ENCODE measurements around the gene PTPRT.

GRCh38 chr20:42430598-42430997, 759.1 kb downstream of the PTPRT start:
- TF ChIP-seq, protein P1, sequence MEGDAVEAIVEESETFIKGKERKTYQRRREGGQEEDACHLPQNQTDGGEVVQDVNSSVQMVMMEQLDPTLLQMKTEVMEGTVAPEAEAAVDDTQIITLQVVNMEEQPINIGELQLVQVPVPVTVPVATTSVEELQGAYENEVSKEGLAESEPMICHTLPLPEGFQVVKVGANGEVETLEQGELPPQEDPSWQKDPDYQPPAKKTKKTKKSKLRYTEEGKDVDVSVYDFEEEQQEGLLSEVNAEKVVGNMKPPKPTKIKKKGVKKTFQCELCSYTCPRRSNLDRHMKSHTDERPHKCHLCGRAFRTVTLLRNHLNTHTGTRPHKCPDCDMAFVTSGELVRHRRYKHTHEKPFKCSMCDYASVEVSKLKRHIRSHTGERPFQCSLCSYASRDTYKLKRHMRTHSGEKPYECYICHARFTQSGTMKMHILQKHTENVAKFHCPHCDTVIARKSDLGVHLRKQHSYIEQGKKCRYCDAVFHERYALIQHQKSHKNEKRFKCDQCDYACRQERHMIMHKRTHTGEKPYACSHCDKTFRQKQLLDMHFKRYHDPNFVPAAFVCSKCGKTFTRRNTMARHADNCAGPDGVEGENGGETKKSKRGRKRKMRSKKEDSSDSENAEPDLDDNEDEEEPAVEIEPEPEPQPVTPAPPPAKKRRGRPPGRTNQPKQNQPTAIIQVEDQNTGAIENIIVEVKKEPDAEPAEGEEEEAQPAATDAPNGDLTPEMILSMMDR (IDR thresholded peaks at IDR 0.05) = no peak
- TF ChIP-seq SMC3 (IDR thresholded peaks at IDR 0.05; ENCODE audit: low read depth, low read length) (no peak), EP300 (IDR thresholded peaks at IDR 0.05; ENCODE audit: borderline replicate concordance in 1 of 2, low read depth in 1 of 2, low read length in 1 of 2) (no peak), TEAD4 (IDR thresholded peaks at IDR 0.05; ENCODE audit: borderline replicate concordance, insufficient read depth) (no peak), TCF12 (IDR thresholded peaks at IDR 0.05) (no peak), RAD21 (IDR thresholded peaks at IDR 0.05; ENCODE audit: low read length) (no peak)
- TF ChIP-seq, protein P2, sequence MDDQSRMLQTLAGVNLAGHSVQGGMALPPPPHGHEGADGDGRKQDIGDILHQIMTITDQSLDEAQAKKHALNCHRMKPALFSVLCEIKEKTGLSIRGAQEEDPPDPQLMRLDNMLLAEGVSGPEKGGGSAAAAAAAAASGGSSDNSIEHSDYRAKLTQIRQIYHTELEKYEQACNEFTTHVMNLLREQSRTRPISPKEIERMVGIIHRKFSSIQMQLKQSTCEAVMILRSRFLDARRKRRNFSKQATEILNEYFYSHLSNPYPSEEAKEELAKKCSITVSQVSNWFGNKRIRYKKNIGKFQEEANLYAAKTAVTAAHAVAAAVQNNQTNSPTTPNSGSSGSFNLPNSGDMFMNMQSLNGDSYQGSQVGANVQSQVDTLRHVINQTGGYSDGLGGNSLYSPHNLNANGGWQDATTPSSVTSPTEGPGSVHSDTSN (IDR thresholded peaks at IDR 0.05) = no peak
- TF ChIP-seq, protein P3, sequence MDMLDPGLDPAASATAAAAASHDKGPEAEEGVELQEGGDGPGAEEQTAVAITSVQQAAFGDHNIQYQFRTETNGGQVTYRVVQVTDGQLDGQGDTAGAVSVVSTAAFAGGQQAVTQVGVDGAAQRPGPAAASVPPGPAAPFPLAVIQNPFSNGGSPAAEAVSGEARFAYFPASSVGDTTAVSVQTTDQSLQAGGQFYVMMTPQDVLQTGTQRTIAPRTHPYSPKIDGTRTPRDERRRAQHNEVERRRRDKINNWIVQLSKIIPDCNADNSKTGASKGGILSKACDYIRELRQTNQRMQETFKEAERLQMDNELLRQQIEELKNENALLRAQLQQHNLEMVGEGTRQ (IDR thresholded peaks at IDR 0.05; ENCODE audit: borderline replicate concordance, low read depth, low read length) = no peak

Data from SK-N-SH (cell line).